Psoas muscle (tissue), 8 donors: ENCODE data around the gene DTNB. TPM values are rescaled to one million over a fixed set of nuclear protein-coding genes. Genes with fewer than 3 reads are reported as not detected.
"Not testable (repeated sequence)": the region's sequence is repeated elsewhere in the genome, so short reads cannot be mapped to it uniquely, and the experiment has no call there.

ENCODE experiments used
- ATAC-seq, 4 donors: fragments of 200-7000 bp; cut with Tn5 transposase; one replicate each; pipeline ENCODE4 v1.9.1; 2020; ENCODE audit warnings: moderate library complexity in 3 of 4, mild to moderate bottlenecking in 2 of 4
- DNase-seq, 2 donors: peaks; one replicate each; pipeline ENCODE4 v3.0.0-alpha.2; 2020
- H3K27ac ChIP-seq: fragments of 200-600 bp; one replicate; pipeline ENCODE4 v1.8.0; 2022
- H3K27me3 ChIP-seq, 3 donors: fragments of 200-600 bp in 1 of 3; one replicate each; pipeline versions ENCODE4 v1.6.1 to v1.8.0; 2013 to 2022; ENCODE audit warnings: low read length in 2 of 3, mild to moderate bottlenecking in 2 of 3, moderate library complexity in 1 of 3; ENCODE audit not compliant: insufficient read depth in 3 of 3
- H3K36me3 ChIP-seq, 2 donors: fragments of 200-600 bp in 1 of 2; one replicate each; pipeline versions ENCODE4 v1.6.1 to v1.8.0; 2013 to 2022; ENCODE audit warnings: low read depth in 1 of 2, mild to moderate bottlenecking in 1 of 2, moderate library complexity in 1 of 2; ENCODE audit not compliant: insufficient read depth in 1 of 2
- H3K4me1 ChIP-seq: fragments of 200-600 bp; one replicate; pipeline ENCODE4 v1.8.0; 2022
- H3K4me3 ChIP-seq: fragments of 200-600 bp; one replicate; pipeline ENCODE4 v1.8.0; 2022; ENCODE audit warnings: mild to moderate bottlenecking
- H3K9me3 ChIP-seq: fragments of 200-600 bp; one replicate; pipeline ENCODE4 v1.8.0; 2022
- CTCF ChIP-seq: fragments of 200-600 bp; IDR thresholded peaks from one replicate; pipeline ENCODE4 v1.8.0; 2022; ENCODE audit warnings: antibody characterized with exemption
- WGBS, 3 donors: extraction: QIAGEN DNeasy Blood & Tissue Kit; methylation state at CpG; one replicate each; pipeline versions ENCODE4 v1.1.6 to v1.1.7; 2013; 5-methylcytosine and 5-hydroxymethylcytosine counted together
- intact Hi-C, 2 donors: fragments of 100-400 bp; cut with DNase I; formaldehyde crosslinking; loops; one replicate each; pipeline versions ENCODE4 v1.11.0 to v1.14.2; 2022
- polyA plus RNA-seq, 3 donors: library from polyadenylated mRNA; stranded (reverse); fragments of 200-250 nt; gene quantifications; one replicate each; pipeline ENCODE4 v1.2.3, GENCODE V29; 2013
- total RNA-seq, 4 donors: library from RNA; stranded (reverse); fragmentation: NEBNext Ultra II Directional in 2 of 4; extraction: Animal tissue kit (Norgen Biotek cat#: 25700) in 2 of 4; gene quantifications; one replicate each; pipeline versions ENCODE4 v1.2.1 to v1.2.4, GENCODE V29; 2021 to 2023
- donor health status: healthy with polysubstance abuse.
- donor health status: DM: no; HTN: no; CAD: no; lungs with moderate emphysema.
- donor health status: Bipolar disorder and iron deficiency.
- donor health status: healthy.
- donor health status: DM: yes; HTN: yes; CAD: no.
- donor health status: DM: no; HTN: no; CAD: no.
- donor health status: DM: no; HTN: no; CAD: no.
- donor health status: DM: yes; HTN: yes; CAD: no.

Gene DTNB
- total and polyA plus RNA-seq, 7 donors, result 2.3 to 6.3 (median 4.2) TPM

GRCh38 chr2:25409468-25409867 lies 263.9 kb downstream of the DTNB start:
- no peaks in the 10 kb centered on the region for H3K9me3 ChIP-seq
- DNase-seq, result no peak
- H3K36me3 ChIP-seq, result no peaks in the 10 kb centered on the region
- no peak for ATAC-seq
- no peak overlapping the region for H3K27ac ChIP-seq
- WGBS, 3 donors, result 67 to 88% (median 74%) methylated on average over 3 of the region's 3 CpGs
- H3K4me3 ChIP-seq, result no peak overlapping the region
- peaks cover 15% of the 10 kb centered on the region for H3K4me1 ChIP-seq
- intact Hi-C loops, result no loop called here
- no peaks in the 10 kb centered on the region for H3K27me3 ChIP-seq
- no peak for TF ChIP-seq CTCF

GRCh38 chr2:25409044-25409443 lies 264.3 kb downstream of the DTNB start:
- no peaks in the 10 kb centered on the region for H3K9me3 ChIP-seq
- no peak for TF ChIP-seq CTCF
- 97 to 100% (median 98%) methylated on average over 1 of the region's 1 CpG for WGBS, 3 donors

GRCh38 chr2:25405611-25406295 lies 267.6 kb downstream of the DTNB start:
- DNase-seq (no peak), ATAC-seq (no peak)
- no peaks in the 10 kb centered on the region for H3K36me3 ChIP-seq
- no peaks in the 10 kb centered on the region for H3K9me3 ChIP-seq
- H3K27me3 ChIP-seq, result no peaks in the 10 kb centered on the region
- H3K4me3 ChIP-seq, result no peak overlapping the region
- 94 to 97% (median 95%) methylated on average over 9 of the region's 9 CpGs for WGBS, 3 donors
- no peak overlapping the region for H3K27ac ChIP-seq
- no peak for TF ChIP-seq CTCF
- H3K4me1 ChIP-seq, result no peaks in the 10 kb centered on the region
- intact Hi-C loops, result no loop called here

More at GRCh38 chr2:25409044-25409443, 264.3 kb downstream of the DTNB start:
- Histone ChIP-seq H3K4me1 (peaks cover 15% of the 10 kb centered on the region), H3K4me3 (no peak overlapping the region), H3K27me3 (no peaks in the 10 kb centered on the region), H3K27ac (no peak overlapping the region), H3K36me3 (no peaks in the 10 kb centered on the region)
- ATAC-seq (no peak), DNase-seq (no peak)
- intact Hi-C loops, result no loop called here

- ATAC-seq, H3K9me3 ChIP-seq, H3K4me3 ChIP-seq, H3K36me3 ChIP-seq, H3K27me3 ChIP-seq, H3K4me1 ChIP-seq, H3K27ac ChIP-seq, intact Hi-C loops, DNase-seq: not testable (repeated sequence)
- 93 to 98% (median 94%) methylated on average over 13 of the region's 13 CpGs for WGBS, 3 donors
These were observed 270.1 kb downstream of the DTNB start for GRCh38 chr2:25403120-25403760.

GRCh38 chr2:25402477-25402876 lies 270.9 kb downstream of the DTNB start:
- ATAC-seq (no peak), DNase-seq (no peak)
- no peak overlapping the region for H3K27ac ChIP-seq
- TF ChIP-seq CTCF, result no peak
- no peaks in the 10 kb centered on the region for H3K4me1 ChIP-seq
- H3K9me3 ChIP-seq, result no peaks in the 10 kb centered on the region
- no peak overlapping the region for H3K4me3 ChIP-seq
- intact Hi-C loops, result no loop called here
- no peaks in the 10 kb centered on the region for H3K27me3 ChIP-seq
- H3K36me3 ChIP-seq, result no peaks in the 10 kb centered on the region
- WGBS, 3 donors, result 64 to 79% (median 75%) methylated on average over 3 of the region's 3 CpGs
